ENCODE measurements around the gene DBI. TPM values are rescaled to one million over a fixed set of nuclear protein-coding genes. Genes with fewer than 3 reads are reported as not detected.

Gene DBI
- total RNA-seq, 6 experiments from 2014 or later: 76.6 to 139 (median 101) TPM

DNA sequence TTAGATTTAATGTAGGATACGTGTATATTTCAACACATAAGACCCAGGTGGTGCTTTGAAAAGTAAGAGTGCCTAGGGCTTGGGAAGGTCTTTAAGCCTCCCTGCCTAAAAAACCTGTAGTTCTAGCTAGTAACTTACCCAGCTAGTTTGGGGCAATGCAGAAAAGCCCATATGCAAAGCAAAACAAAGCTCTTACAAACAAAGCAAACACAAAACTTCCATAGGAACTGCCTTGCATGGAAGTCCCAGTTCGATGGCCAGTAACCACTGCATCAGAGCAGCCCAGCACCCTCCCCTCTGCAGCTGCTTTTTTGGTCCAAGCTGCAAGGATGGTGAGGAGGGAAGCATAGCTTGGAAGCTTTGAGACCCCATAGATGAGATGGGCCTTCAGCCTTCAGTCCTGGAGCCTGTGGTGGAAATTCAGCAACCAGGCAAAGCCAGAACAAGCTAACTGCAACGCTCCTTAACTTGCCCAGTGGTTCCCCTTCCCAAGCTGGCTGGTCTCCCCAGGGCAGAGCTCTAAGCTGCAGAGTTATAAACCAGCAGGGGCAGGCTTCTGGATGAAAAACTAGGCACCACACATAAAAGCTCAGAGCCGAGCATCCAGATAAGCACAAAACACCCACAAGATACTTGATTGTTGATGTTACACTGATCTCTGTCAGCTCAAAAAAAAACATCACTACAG, 16.3 kb upstream of the DBI start:
- TF ChIP-seq, protein P1, sequence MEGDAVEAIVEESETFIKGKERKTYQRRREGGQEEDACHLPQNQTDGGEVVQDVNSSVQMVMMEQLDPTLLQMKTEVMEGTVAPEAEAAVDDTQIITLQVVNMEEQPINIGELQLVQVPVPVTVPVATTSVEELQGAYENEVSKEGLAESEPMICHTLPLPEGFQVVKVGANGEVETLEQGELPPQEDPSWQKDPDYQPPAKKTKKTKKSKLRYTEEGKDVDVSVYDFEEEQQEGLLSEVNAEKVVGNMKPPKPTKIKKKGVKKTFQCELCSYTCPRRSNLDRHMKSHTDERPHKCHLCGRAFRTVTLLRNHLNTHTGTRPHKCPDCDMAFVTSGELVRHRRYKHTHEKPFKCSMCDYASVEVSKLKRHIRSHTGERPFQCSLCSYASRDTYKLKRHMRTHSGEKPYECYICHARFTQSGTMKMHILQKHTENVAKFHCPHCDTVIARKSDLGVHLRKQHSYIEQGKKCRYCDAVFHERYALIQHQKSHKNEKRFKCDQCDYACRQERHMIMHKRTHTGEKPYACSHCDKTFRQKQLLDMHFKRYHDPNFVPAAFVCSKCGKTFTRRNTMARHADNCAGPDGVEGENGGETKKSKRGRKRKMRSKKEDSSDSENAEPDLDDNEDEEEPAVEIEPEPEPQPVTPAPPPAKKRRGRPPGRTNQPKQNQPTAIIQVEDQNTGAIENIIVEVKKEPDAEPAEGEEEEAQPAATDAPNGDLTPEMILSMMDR (IDR thresholded peaks at IDR 0.05): no peak
- Mint-ChIP-seq H3K27ac (no peak overlapping the region), H3K36me3 (ENCODE audit: low read depth) (no peaks in the 10 kb centered on the region), H3K27me3 (ENCODE audit: insufficient read depth) (no peaks in the 10 kb centered on the region), H3K4me1 (ENCODE audit: low read depth) (no peaks in the 10 kb centered on the region), H3K9me3 (no peaks in the 10 kb centered on the region), H3K4me3 (no peak overlapping the region)
- no peak for DNase-seq

DNA sequence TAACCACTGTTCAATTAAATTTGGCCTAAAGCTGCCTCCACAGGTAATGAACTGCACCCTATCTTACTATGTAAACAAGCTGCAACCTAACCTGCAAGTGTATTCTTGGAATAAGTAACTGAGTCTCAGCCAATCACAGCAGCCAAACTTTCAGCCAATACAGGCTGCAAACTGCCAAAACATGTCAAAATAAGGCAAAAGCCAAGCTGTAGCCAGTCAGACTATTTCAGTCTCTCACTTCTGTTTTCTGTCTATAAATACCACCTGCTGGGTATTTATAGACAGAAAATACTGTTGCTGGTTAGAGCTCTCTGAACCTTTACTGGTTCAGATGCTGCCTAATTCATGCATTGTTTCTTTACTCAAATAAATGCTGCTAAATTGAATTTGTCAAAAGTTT, 14.4 kb upstream of the DBI start:
- Mint-ChIP-seq H3K4me3 (no peak overlapping the region), H3K27ac (no peak overlapping the region), H3K9me3 (no peaks in the 10 kb centered on the region), H3K36me3 (ENCODE audit: low read depth) (no peaks in the 10 kb centered on the region), H3K27me3 (ENCODE audit: insufficient read depth) (no peaks in the 10 kb centered on the region), H3K4me1 (ENCODE audit: low read depth) (no peaks in the 10 kb centered on the region)
- TF ChIP-seq, protein P1 (IDR thresholded peaks at IDR 0.05): no peak
- no peak for DNase-seq

DNA sequence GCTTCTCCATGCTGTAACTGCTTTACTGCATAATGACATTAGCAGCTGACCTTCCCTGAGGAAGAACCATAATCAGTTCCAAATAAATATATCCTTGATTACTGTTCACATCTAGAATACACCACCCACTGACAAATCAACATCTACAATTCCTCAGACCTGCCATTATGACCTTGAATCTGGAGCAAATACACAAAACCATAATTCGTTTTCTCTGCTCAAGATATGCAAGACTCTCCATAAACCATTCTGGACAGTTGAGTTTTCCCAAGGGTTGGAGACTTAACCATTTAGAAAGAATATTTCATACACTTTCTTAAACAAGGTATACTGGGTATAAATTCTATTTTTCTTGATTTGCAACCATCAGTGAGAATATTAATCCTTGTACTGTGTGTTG, 11.9 kb upstream of the DBI start:
- H3K27me3 Mint-ChIP-seq (ENCODE audit: insufficient read depth): no peaks in the 10 kb centered on the region
- H3K9me3 Mint-ChIP-seq: no peaks in the 10 kb centered on the region
- TF ChIP-seq, protein P1 (IDR thresholded peaks at IDR 0.05): no peak
- DNase-seq: no peak
- H3K4me1 Mint-ChIP-seq (ENCODE audit: low read depth): no peaks in the 10 kb centered on the region
- H3K4me3 Mint-ChIP-seq: no peak overlapping the region
- no peak overlapping the region for H3K27ac Mint-ChIP-seq
- no peaks in the 10 kb centered on the region for H3K36me3 Mint-ChIP-seq (ENCODE audit: low read depth)

DNA sequence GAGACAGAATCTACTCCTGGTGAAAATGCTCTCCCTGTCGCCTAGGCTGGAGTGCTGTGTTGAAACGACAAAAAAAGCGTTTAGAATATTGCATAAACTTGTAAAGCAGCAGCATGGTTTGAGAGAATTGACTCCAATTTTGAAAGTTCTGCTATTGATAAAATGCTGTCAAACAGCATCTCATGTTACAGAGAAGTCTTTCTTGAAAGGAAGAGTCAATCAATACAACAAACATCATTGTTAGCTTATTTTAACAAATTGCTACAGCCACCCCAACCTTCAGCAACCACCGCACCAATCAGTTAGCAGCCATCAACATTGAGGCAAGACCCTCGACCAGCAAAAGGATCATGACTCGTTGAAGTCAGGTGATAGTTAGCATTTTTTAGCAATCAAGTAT, 7.0 kb upstream of the DBI start:
- peaks cover 5% of the 10 kb centered on the region for H3K4me1 Mint-ChIP-seq (ENCODE audit: low read depth)
- H3K36me3 Mint-ChIP-seq (ENCODE audit: low read depth): no peaks in the 10 kb centered on the region
- no peak overlapping the region for H3K27ac Mint-ChIP-seq
- TF ChIP-seq, protein P1 (IDR thresholded peaks at IDR 0.05): no peak
- H3K4me3 Mint-ChIP-seq: no peak overlapping the region
- H3K9me3 Mint-ChIP-seq: no peaks in the 10 kb centered on the region
- no peaks in the 10 kb centered on the region for H3K27me3 Mint-ChIP-seq (ENCODE audit: insufficient read depth)
- no peak for DNase-seq

DNA sequence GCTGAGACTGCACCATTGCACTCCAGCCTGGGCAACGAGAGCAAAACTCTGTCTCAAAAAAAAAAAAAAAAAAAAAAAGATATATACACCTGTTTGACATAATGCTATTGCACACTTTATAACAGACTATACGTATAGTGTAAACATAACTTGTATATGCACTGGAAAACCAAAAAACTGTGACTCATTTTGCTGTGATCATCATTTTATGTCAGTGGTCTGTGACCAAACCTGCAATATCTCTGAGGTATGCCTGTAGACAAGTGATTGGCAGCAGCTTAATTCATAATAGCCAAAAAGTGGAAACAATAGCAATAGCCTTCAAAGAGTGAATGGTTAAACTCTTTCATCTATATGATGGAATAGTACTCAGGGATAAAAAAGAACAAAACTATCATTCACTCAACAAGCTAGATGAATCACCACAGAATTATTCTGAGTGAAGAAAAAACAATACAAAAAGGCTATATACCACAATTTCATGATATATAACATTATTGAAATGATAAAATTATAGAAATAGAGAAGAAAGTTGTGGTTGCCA, 6.3 kb upstream of the DBI start:
- H3K4me3 Mint-ChIP-seq: no peak overlapping the region
- H3K4me1 Mint-ChIP-seq (ENCODE audit: low read depth): peaks cover 12% of the 10 kb centered on the region
- H3K9me3 Mint-ChIP-seq: no peaks in the 10 kb centered on the region
- TF ChIP-seq, protein P1 (IDR thresholded peaks at IDR 0.05): no peak
- DNase-seq: no peak
- peaks cover under 1% of the 10 kb centered on the region; the same call in 1 of the 2 replicates for H3K36me3 Mint-ChIP-seq (ENCODE audit: low read depth)
- no peak overlapping the region for H3K27ac Mint-ChIP-seq
- H3K27me3 Mint-ChIP-seq (ENCODE audit: insufficient read depth): no peaks in the 10 kb centered on the region

Measured in HFFc6 (cell line).